Endometrial microvascular endothelial cells (primary cell): ENCODE data around the gene CR1L. TPM values are rescaled to one million over a fixed set of nuclear protein-coding genes. Genes with fewer than 3 reads are reported as not detected.
"Not testable (repeated sequence)": the region's sequence is repeated elsewhere in the genome, so short reads cannot be mapped to it uniquely, and the experiment has no call there.

ENCODE experiments used
- in situ Hi-C: cut with HindIII; loops from 2 replicates; pipeline ENCODE4 v1.10.0; 2017; ENCODE audit warnings: low sequenced_read_pairs, low pct_unique_long_range_greater_than_20kb; ENCODE audit errors: inconsistent ontology term
- total RNA-seq: library from RNA; depleted of rRNA; stranded (reverse); fragments of >200 nt; gene quantifications from one replicate; pipeline ENCODE4 v1.2.3, GENCODE V29; 2015; ENCODE audit errors: inconsistent ontology term

Gene CR1L
- total RNA-seq, 1 donor from 2014 or later, result not detected

GRCh38 chr1:207737503-207738157 is 92.7 kb downstream of the CR1L start:
- in situ Hi-C loops, result not testable (repeated sequence)

- in situ Hi-C loops, result not testable (repeated sequence)
Observed at GRCh38 chr1:207738158-207738659, 93.3 kb downstream of the CR1L start.

GRCh38 chr1:207740207-207740606 is 95.3 kb downstream of the CR1L start:
- in situ Hi-C loops, result no loop called here

GRCh38 chr1:207742850-207743555 is 98.1 kb downstream of the CR1L start:
- in situ Hi-C loops, result no loop called here

GRCh38 chr1:207744000-207744534 is 99.1 kb downstream of the CR1L start:
- in situ Hi-C loops, result no loop called here

- in situ Hi-C loops, result no loop called here
Observed at GRCh38 chr1:207745285-207745684, 100.4 kb downstream of the CR1L start.

GRCh38 chr1:207745839-207746767 is 101.2 kb downstream of the CR1L start:
- in situ Hi-C loops, result no loop called here

- in situ Hi-C loops, result no loop called here
Observed at GRCh38 chr1:207747627-207748492, 102.9 kb downstream of the CR1L start.

GRCh38 chr1:207748737-207749528 is 104.0 kb downstream of the CR1L start:
- in situ Hi-C loops, result no loop called here

GRCh38 chr1:207750631-207751305 is 105.8 kb downstream of the CR1L start:
- in situ Hi-C loops, result no loop called here

- in situ Hi-C loops, result not testable (repeated sequence)
Observed at GRCh38 chr1:207751463-207751789, 106.5 kb downstream of the CR1L start.

GRCh38 chr1:207751790-207752455 is 107.0 kb downstream of the CR1L start, which contains the start of gene CD46:
Gene CD46 (plus strand): TSS chr1:207752054. CDS start chr1:207752213, 159 bp downstream.
- in situ Hi-C loops, result no loop called here

- in situ Hi-C loops, result no loop called here
Observed at GRCh38 chr1:207752456-207752998, 107.6 kb downstream of the CR1L start.

- in situ Hi-C loops, result no loop called here
Observed at GRCh38 chr1:207753611-207754010, 108.7 kb downstream of the CR1L start.

GRCh38 chr1:207754011-207754410 is 109.1 kb downstream of the CR1L start:
- in situ Hi-C loops, result no loop called here

- in situ Hi-C loops, result no loop called here
Observed at GRCh38 chr1:207754974-207755700, 110.2 kb downstream of the CR1L start.
